ENCODE data around the gene SARM1.

Gene SARM1

DNA sequence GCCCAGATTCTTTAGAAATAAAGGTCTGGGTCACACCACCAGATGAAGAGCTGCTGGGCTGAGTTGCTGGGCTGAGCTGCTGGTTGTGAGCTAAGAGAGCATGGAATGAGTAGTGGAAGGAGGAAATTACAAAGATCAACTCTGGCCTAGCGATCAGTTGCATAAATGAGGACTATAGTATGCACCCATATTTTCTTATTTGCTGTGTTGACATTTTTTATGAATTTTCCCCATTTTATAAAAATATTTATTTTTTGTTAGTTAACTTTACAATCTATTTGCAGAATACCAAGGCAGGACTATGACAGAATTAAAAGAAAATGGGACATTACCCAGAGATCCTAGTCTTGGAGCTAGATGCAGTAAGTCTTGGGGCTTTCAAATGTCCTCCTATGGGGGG, 78.4 kb downstream of the SARM1 start:
- DNase-seq (ENCODE audit: low spot score) (no peak), ATAC-seq (ENCODE audit: low read depth) (no peak)
- no peak overlapping the region for H3K4me3 ChIP-seq (ENCODE audit: severe bottlenecking)
- TF ChIP-seq, protein P1, sequence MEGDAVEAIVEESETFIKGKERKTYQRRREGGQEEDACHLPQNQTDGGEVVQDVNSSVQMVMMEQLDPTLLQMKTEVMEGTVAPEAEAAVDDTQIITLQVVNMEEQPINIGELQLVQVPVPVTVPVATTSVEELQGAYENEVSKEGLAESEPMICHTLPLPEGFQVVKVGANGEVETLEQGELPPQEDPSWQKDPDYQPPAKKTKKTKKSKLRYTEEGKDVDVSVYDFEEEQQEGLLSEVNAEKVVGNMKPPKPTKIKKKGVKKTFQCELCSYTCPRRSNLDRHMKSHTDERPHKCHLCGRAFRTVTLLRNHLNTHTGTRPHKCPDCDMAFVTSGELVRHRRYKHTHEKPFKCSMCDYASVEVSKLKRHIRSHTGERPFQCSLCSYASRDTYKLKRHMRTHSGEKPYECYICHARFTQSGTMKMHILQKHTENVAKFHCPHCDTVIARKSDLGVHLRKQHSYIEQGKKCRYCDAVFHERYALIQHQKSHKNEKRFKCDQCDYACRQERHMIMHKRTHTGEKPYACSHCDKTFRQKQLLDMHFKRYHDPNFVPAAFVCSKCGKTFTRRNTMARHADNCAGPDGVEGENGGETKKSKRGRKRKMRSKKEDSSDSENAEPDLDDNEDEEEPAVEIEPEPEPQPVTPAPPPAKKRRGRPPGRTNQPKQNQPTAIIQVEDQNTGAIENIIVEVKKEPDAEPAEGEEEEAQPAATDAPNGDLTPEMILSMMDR (IDR thresholded peaks at IDR 0.05; ENCODE audit: poor library complexity, severe bottlenecking): no peak
- no peaks in the 10 kb centered on the region for H3K27me3 ChIP-seq (ENCODE audit: insufficient read depth, poor library complexity, severe bottlenecking)
- H3K9me3 ChIP-seq (ENCODE audit: severe bottlenecking): no peaks in the 10 kb centered on the region
- no peaks in the 10 kb centered on the region for H3K36me3 ChIP-seq (ENCODE audit: low read depth)
- no peak overlapping the region for H3K27ac ChIP-seq (ENCODE audit: poor library complexity, severe bottlenecking)
- no peaks in the 10 kb centered on the region for H3K4me1 ChIP-seq (ENCODE audit: insufficient read depth, poor library complexity, severe bottlenecking)

Data from RWPE2 (cell line).